Measurements from ENCODE around the gene PTPRK.

- TF ChIP-seq CTCF (IDR thresholded peaks at IDR 0.05) (no peak), POLR2A (IDR thresholded peaks at IDR 0.05) (no peak)
Observed at GRCh38 chr6:128280960-128281359, 239.4 kb downstream of the PTPRK start.
